ENCODE data around the gene DMRT2.

Gene DMRT2

DNA sequence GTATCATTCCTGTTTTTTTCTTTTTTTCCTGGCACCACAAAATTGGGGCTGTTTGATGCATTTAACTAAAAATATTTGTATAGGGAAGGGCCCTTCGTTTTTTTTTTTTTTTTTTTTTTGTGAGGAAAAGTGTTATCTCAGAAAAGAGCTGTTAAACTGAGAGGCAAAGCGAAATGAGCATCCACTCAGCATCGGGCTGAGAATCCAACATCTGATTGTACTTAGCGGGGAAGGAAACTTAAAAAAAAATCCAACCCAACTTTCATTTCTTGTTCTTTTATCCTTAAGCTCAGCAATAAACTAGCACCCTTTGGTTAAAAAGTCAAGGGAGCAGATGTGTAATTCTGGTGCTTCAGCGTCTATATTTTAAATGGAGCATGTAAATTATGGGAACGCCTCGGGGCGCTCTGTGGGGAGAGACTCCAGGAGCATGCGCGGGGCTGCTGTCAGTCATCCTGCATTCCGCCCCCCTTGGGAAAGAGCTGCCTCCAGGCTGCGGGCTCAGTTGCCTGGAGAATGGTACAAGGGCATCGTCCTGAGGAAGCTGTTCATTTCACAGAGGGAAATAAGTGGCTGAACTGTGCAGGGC lies 33.3 kb downstream of the DMRT2 start:
- peak overlapping the region in 2 of 7 experiments; percentile 2 to 14 for H3K4me3 ChIP-seq
- H3K27ac ChIP-seq, result no peak overlapping the region

- Histone ChIP-seq H3K4me3 (no peak overlapping the region), H3K27ac (no peak overlapping the region)
These were observed 34.9 kb downstream of the DMRT2 start for GRCh38 chr9:1085086-1085485.

DNA sequence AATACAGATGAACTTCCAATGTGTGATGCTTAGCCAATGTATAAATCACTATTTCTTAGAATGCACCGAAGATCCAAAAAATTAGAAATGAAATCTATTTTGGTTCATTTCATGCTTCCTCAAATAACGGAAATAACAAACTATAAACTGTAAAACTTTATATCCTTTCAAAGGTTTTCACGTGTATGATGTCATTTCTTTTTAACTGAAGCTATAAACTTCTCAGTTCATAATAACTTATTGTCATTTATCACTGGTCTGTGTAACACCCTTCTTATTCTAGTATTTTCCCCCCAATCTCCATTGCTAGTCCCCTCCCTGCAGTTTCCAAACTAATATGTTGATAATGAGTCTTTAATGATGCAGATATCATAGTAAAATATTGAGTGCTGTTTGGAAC lies 36.4 kb downstream of the DMRT2 start:
- no peak overlapping the region for H3K27ac ChIP-seq
- no peak overlapping the region for H3K4me3 ChIP-seq

DNA sequence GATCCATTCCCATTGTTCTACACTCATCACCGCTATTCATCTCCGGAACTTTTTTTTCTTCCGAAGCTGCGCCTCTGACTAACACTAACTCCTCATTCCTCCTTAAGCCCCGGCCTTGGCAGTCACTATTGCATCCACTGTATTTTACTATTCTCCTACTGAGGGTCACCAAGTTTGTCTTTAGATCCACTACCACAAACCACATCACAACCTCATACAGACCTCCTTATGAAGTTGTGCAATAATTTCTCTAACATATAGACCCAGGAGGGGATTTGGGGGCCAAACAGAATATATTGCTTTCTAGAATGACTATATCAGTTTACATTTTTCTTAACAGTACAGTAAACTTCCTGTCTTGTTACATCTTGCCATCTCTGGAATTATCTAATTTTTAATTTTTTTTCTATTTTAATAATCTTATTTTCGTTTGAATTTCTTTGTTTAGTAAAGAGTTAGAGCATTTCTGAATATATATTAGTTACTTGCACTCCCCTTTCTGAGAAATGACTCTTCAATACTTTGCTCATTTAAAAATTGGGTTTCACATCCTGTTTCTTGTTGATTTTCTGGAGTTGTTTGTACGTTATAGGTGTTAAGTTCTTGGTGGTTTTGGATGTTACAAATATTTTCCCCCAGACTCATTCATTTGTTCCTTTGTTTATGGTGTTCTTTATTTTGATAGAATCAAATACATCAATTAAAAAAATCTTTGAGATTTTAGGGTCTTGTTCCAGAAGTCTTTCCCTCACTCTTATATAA lies 37.1 kb downstream of the DMRT2 start:
- Histone ChIP-seq H3K4me3 (no peak overlapping the region), H3K27ac (no peak overlapping the region)

- H3K27ac ChIP-seq, result no peak overlapping the region
- no peak overlapping the region for H3K4me3 ChIP-seq
These were observed 44.6 kb downstream of the DMRT2 start for GRCh38 chr9:1094749-1095148.

GRCh38 chr9:1096155-1096964 lies 46.2 kb downstream of the DMRT2 start:
- Histone ChIP-seq H3K27ac (no peak overlapping the region), H3K4me3 (no peak overlapping the region)

- Histone ChIP-seq H3K4me3 (no peak overlapping the region), H3K27ac (no peak overlapping the region)
These were observed 48.4 kb downstream of the DMRT2 start for GRCh38 chr9:1098551-1098950.

DNA sequence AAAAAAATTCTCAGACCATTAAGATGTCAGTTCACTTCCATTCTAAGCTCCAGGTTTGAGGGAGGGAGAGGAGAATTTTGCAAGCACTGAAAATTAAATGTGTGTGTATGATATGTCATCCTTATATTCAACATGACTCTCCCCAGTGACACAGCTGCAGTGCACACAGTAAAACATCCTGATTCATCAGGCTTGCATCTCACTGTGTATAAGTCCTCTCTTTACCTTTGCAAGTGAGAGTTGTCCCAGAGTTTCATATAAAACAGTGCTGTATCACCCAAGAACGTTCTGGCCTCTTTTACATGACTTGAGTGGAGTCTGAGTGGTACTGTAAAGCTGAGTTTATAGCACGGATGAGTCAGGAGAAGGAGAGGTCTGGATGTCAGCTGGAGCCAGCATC lies 50.0 kb downstream of the DMRT2 start:
- no peak overlapping the region for H3K4me3 ChIP-seq

DNA sequence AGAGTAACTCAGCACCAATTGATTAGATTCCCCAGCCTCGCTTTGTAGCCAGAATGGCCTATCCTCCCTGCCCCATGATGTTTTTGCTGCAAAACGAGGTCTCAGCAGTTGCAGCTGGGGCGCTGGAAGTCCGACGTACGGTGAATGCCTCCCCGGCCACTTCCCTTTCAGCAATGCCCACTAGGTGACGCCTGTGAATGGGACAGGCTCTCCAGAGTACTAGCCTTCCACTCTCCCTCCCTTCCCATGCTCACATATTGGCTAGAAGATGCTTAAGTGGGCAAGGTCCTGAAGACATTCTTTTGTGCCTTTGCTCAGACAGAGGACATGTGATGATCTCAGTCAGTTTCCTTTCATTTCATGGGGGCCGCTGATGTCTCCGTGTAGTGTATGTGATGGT lies 50.8 kb downstream of the DMRT2 start:
- H3K27ac ChIP-seq, result no peak overlapping the region
- H3K4me3 ChIP-seq, result no peak overlapping the region

More for the DNA sequence above, 50.0 kb downstream of the DMRT2 start:
- H3K27ac ChIP-seq, result no peak overlapping the region

DNA sequence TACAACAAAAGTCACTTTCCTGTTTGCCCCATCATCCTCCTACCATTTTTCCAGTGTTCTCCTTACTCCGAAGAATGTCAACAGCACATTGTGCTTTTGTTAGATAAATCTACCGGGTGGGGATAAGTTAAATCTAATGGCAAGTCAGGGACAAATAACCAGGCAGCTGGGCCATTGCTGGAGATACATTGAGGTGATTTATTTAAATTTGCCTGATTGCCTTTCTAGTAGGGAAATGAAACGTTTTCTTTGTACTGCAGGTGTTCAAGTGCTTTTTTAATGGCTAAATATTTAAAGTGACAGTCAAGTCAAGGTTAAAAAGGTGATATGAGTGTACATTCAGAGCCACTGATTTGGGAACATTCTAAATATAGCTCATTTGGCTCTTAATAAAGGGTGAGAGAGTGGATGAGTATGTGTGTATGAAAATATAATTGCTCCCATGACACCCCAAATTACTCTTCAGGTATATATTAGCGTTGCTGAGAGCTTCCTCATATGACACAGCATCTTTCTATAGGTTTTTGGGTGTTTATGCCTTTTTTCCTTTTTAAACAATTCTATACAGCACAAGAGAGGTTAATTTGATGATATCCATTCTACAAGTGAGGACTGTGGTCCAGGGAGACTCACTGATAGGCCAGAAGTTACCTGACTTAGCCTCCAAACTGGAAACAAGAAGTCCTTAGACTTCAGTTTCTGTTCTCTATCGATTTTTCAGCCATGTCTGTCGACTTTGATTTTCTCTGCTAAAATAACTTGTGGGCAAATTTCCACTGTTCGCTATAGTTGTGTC lies 51.9 kb downstream of the DMRT2 start:
- H3K4me3 ChIP-seq, result no peak overlapping the region
- H3K27ac ChIP-seq, result no peak overlapping the region

- H3K4me3 ChIP-seq, result no peak overlapping the region
- no peak overlapping the region for H3K27ac ChIP-seq
These were observed 52.4 kb downstream of the DMRT2 start for GRCh38 chr9:1102642-1102970.

All from skin epidermis (tissue), 12 donors.